Right lobe of liver (tissue), 6 donors: ENCODE data around the gene TYW1. TPM values are rescaled to one million over a fixed set of nuclear protein-coding genes. Genes with fewer than 3 reads are reported as not detected.
A peak's percentile ranks its signal among the peaks of the same experiment; 100 is the strongest.
"Not testable (repeated sequence)": the region's sequence is repeated elsewhere in the genome, so short reads cannot be mapped to it uniquely, and the experiment has no call there.

Source experiments
- ATAC-seq, 4 donors: fragments of 200-7000 bp; cut with Tn5 transposase; one replicate each; pipeline ENCODE4 v1.9.1; 2020; ENCODE audit warnings: mild to moderate bottlenecking in 4 of 4, moderate library complexity in 4 of 4
- DNase-seq, 3 donors: peaks; one replicate each; pipeline ENCODE4 v3.0.0-alpha.2; 2020
- H3K27ac ChIP-seq, 3 donors: fragments of 200-600 bp; one replicate each; pipeline ENCODE4 v1.8.0; 2022
- H3K27me3 ChIP-seq, 2 donors: fragments of 200-600 bp; one replicate each; pipeline ENCODE4 v1.8.0; 2022
- H3K36me3 ChIP-seq, 4 donors: fragments of 200-600 bp; sonication (generic) in 1 of 4; one replicate each; pipeline versions ENCODE4 v1.5.1 to v1.8.0; 2017 to 2022; ENCODE audit warnings: control low read depth in 1 of 4
- H3K4me1 ChIP-seq, 4 donors: fragments of 200-600 bp; sonication (generic) in 1 of 4; one replicate each; pipeline versions ENCODE4 v1.5.1 to v1.8.0; 2017 to 2022; ENCODE audit warnings: control low read depth in 1 of 4
- H3K4me3 ChIP-seq, 3 donors: fragments of 200-600 bp; one replicate each; pipeline ENCODE4 v1.8.0; 2022
- H3K9me3 ChIP-seq, 4 donors: fragments of 200-600 bp; sonication (generic) in 1 of 4; one replicate each; pipeline versions ENCODE4 v1.5.1 to v1.8.0; 2017 to 2022; ENCODE audit warnings: control low read depth in 1 of 4
- POLR2A ChIP-seq: fragments of 450-650 bp; IDR thresholded peaks from one replicate; pipeline ENCODE4 v1.6.1; 2017; ENCODE audit warnings: antibody characterized with exemption, mild to moderate bottlenecking
- WGBS: methylation state at CpG from one replicate; pipeline ENCODE4 v1.1.6; 2018; ENCODE audit warnings: low coverage, low lambda C conversion rate; ENCODE audit not compliant: insufficient coverage; ENCODE audit errors: missing lambda C conversion rate; 5-methylcytosine and 5-hydroxymethylcytosine counted together
- intact Hi-C, 2 donors: fragments of 100-400 bp; cut with DNase I; formaldehyde crosslinking; loops; one replicate each; pipeline versions ENCODE4 v1.11.2 to v1.14.1; 2022
- total RNA-seq, 6 experiments: library from RNA; depleted of rRNA in 2 of 6; stranded (reverse); fragments of >200 nt in 2 of 6; fragmentation: NEBNext Ultra II Directional in 3 of 6; extraction: Animal tissue kit (Norgen Biotek cat#: 25700) in 3 of 6; gene quantifications; one replicate each; pipeline versions ENCODE4 v1.1.0 to v1.2.4, GENCODE V29; 2016 to 2023
- TF ChIP-seq, protein P1 (sequence below), 4 donors: fragments of 200-600 bp in 3 of 4; fragments of 450-650 bp in 1 of 4; IDR thresholded peaks; one replicate each; pipeline versions ENCODE4 v1.5.1 to v1.8.0; 2016 to 2022; ENCODE audit warnings: antibody characterized with exemption in 4 of 4, mild to moderate bottlenecking in 2 of 4
- donor health status: DM: no; HTN: yes; CAD: no.
- donor health status: DM: no; HTN: no; CAD: no.
- donor health status: DM: no; HTN: no; CAD: no.
- donor health status: DM: no; HTN: yes; CAD: no.
- donor health status: DM: no; HTN: yes; CAD: no.

The TYW1 gene
- total RNA-seq, 6 experiments from 2014 or later, result 9.6 to 15.2 (median 10.2) TPM

DNA sequence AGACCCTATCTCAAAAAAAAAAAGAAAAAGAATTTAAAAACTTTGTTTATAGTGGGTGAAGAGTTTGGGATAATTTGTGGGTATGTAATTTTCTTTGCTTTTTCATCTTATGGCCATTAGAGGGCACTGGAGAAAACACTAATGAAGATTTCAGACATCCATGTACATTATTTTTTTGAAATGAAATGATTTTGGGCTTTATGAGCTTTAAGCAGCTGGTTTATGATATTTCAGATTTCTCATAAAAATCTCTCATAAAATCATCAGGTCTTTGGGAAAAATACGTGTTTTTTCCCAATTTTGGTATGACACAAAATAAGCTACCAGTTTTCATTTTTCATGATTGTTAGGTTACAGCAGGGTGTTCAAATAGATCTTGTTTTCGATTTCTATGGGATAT, 44.2 kb downstream of the TYW1 start:
- H3K4me3 ChIP-seq, DNase-seq, H3K27me3 ChIP-seq, H3K36me3 ChIP-seq, H3K9me3 ChIP-seq, intact Hi-C loops, H3K4me1 ChIP-seq, H3K27ac ChIP-seq: not testable (repeated sequence)
- peak in 2 of 4 donors; percentile 35 to 39 for ATAC-seq
- 19% methylated on average over 2 of the region's 2 CpGs for WGBS
- TF ChIP-seq, protein P1, sequence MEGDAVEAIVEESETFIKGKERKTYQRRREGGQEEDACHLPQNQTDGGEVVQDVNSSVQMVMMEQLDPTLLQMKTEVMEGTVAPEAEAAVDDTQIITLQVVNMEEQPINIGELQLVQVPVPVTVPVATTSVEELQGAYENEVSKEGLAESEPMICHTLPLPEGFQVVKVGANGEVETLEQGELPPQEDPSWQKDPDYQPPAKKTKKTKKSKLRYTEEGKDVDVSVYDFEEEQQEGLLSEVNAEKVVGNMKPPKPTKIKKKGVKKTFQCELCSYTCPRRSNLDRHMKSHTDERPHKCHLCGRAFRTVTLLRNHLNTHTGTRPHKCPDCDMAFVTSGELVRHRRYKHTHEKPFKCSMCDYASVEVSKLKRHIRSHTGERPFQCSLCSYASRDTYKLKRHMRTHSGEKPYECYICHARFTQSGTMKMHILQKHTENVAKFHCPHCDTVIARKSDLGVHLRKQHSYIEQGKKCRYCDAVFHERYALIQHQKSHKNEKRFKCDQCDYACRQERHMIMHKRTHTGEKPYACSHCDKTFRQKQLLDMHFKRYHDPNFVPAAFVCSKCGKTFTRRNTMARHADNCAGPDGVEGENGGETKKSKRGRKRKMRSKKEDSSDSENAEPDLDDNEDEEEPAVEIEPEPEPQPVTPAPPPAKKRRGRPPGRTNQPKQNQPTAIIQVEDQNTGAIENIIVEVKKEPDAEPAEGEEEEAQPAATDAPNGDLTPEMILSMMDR (IDR thresholded peaks at IDR 0.05), result peak; percentile 16 to 50 (median 44)

DNA sequence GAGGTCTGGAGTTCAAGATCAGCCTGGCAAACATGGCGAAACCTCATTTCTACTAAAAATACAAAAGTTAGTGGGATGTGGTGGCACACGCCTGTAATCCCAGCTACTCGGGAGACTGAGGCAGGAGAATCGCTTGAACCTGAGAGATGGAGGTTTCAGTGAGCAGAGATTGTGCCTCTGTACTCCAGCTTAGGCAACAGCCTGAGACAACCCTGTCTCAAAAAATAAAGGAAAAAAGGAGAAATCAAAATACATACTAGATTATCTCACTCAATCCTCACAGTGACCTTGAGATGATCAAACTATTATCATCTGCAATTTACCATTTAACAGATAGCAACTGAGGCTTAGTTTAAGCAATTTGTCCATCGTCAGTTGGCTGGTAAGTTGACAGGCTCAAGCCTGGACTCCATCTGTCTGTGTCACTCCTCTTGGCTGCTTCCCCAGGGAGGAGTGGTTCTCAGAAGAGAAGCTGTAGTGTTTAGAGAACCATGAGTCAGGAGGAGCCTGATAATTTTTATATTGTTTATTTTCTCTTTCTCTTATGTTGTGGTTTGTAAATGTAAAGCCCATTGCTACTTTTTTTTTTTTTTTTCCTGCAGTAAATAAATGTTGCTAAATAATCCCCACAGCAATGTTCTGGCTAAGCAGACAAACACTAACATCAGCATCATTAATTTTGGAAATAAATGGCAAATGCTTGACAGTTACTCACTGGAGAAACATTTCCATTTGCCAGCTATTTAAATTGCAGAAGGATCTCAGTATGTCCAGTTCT, 46.3 kb downstream of the TYW1 start:
- intact Hi-C loops, H3K36me3 ChIP-seq, H3K9me3 ChIP-seq, H3K27me3 ChIP-seq, H3K4me3 ChIP-seq: not testable (repeated sequence)
- Histone ChIP-seq H3K27ac (peak overlapping the region in 1 of 3 donors; percentile 9), H3K4me1 (peaks cover 0 to 14% (median 3%) of the 10 kb centered on the region in 4 donors)
- DNase-seq, result peak in 2 of 3 donors; percentile 51 to 67
- whole genome bisulfite sequencing, result 70% methylated on average over 5 of the region's 5 CpGs
- peak; percentile 86 to 97 (median 94) for ATAC-seq

DNA sequence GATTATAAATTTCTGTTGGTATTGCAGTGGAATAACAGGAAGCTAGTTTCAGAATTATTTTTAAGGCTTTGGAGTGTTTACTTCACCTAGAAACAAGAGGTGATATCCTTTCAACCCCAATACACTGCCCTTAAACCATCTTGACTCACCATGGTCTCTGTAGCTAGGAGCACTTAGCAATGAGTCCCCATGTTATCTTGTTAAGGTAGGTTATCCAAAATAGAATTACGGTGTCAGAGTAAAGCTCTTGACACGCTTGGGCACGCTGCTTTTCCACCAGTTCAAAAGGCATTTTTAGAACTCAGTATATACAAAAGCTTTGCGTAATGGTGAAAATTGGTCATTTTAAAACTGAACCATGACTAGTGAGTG, 46.9 kb downstream of the TYW1 start:
- H3K27me3 ChIP-seq, H3K9me3 ChIP-seq, ATAC-seq, intact Hi-C loops, H3K36me3 ChIP-seq, H3K4me3 ChIP-seq, DNase-seq: not testable (repeated sequence)
- 97% methylated on average over 4 of the region's 4 CpGs for WGBS
- H3K4me1 ChIP-seq, result peaks cover 0 to 14% (median 3%) of the 10 kb centered on the region in 4 donors
- peak overlapping the region in 1 of 3 donors; percentile 9 for H3K27ac ChIP-seq

DNA sequence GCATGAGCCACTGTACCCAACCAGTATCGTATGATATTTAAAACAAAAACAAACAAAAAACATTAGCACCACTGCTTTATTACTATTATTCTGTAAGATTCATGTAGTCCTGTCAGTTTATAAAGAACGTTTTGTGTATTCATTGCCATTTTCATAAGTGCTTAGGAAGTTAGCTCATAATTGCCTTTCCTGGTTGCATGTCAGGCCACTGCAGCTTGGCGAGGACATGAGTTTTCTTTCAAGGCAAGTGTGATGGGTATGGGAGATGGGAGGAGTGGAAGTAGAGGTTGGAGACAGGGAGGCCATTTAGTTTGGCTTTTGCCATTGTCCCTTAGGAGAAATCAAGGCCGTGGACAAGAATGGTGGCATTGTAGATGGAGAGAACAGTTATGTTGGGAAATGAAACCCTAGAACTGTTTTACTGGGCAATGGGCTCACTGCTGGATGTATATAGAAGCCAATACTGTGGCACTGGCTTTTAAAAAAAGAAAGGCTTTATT, 48.9 kb downstream of the TYW1 start:
- ATAC-seq (no peak), DNase-seq (no peak)
- Histone ChIP-seq H3K9me3 (no peaks in the 10 kb centered on the region), H3K27ac (no peak overlapping the region), H3K4me3 (no peak overlapping the region), H3K36me3 (no peaks in the 10 kb centered on the region), H3K4me1 (peaks cover 0 to 14% (median 3%) of the 10 kb centered on the region in 4 donors), H3K27me3 (no peaks in the 10 kb centered on the region)
- intact Hi-C loops, result no loop called here
- TF ChIP-seq, protein P1 (IDR thresholded peaks at IDR 0.05), result no peak
- no peak for TF ChIP-seq POLR2A
- 87% methylated on average over 4 of the region's 4 CpGs for WGBS

DNA sequence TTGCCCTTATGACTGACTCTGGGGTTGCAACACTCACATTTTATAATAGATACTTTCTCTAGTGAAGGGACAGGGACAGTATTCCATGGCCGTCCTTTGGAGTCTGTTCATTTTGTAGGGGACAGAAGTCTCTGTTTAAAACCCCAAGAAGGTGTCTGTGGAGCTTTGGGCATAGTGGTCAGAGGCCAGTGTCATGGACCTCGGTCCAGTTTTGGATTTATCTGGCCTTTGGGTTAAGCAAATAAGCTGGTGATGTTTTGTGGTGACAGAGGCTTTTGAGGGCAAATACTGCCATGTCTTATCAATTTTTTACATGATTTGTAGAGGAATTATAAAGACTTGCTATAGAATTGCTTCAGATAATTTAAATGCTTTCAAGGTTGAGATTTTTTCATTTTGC, 50.2 kb downstream of the TYW1 start:
- H3K27me3 ChIP-seq, DNase-seq, H3K9me3 ChIP-seq, intact Hi-C loops, H3K4me3 ChIP-seq, H3K36me3 ChIP-seq: not testable (repeated sequence)
- Histone ChIP-seq H3K27ac (peak overlapping the region in 2 of 3 donors; percentile 1 to 9), H3K4me1 (peaks cover 0 to 14% (median 3%) of the 10 kb centered on the region in 4 donors)
- ATAC-seq, result peak; percentile 67 to 84 (median 82)
- 40% methylated on average over 1 of the region's 2 CpGs for WGBS

DNA sequence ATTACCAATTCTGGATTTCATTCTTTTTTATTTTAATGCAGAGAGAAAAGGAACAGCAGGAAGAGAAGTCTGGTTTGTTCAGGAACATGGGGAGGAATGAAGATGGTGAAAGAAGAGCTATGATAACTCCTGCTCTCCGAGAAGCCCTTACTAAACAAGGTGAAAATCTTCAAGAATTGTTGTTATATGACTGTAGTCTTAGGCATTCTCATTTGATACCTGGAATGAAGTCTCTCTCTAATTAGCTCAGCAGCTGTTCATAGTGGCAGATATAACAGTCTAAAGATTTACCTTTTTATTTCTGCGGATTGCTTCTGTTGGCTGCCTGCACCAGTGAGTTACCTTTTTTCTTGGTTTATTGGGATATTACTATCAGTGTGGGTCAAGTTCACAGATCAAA, 53.3 kb downstream of the TYW1 start:
- ATAC-seq, DNase-seq, H3K9me3 ChIP-seq, H3K36me3 ChIP-seq, H3K27ac ChIP-seq, intact Hi-C loops, H3K27me3 ChIP-seq, H3K4me3 ChIP-seq, H3K4me1 ChIP-seq: not testable (repeated sequence)
- 100% methylated on average over 2 of the region's 2 CpGs for WGBS

DNA sequence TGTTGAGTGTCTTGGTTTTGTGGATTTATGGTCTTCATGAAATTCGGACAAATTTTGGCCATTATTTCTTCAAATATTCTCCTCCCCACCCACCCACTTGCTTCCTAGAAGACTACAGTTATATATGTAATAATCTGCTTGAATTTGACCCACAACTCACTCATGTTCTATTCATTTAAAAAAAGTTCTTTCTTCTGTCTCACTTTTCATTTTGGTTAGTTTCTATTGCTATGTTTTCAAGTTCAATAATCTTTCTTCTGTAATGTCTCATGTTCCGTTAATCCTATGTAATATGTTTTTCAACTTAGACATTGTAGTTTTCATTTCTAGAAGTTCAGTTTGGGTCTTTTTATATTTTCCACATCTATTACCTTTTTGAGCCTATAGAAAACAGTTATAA, 55.5 kb downstream of the TYW1 start:
- intact Hi-C loops, H3K4me3 ChIP-seq, H3K36me3 ChIP-seq, ATAC-seq, H3K27ac ChIP-seq, H3K4me1 ChIP-seq, H3K27me3 ChIP-seq, H3K9me3 ChIP-seq, DNase-seq: not testable (repeated sequence)
- WGBS, result 94% methylated on average over 2 of the region's 2 CpGs
